Bronchial epithelial cell (primary cell): ENCODE measurements around the gene ROR2. TPM values are rescaled to one million over a fixed set of nuclear protein-coding genes. Genes with fewer than 3 reads are reported as not detected.
"Not testable (repeated sequence)": the region's sequence is repeated elsewhere in the genome, so short reads cannot be mapped to it uniquely, and the experiment has no call there.

Source experiments
- DNase-seq: peaks from one replicate; pipeline ENCODE4 v3.0.0-alpha.2; 2010; ENCODE audit warnings: low read depth
- FAIRE-seq: peaks from 2 replicates; lab custom pipeline; 2011; peaks lifted over from hg19 to GRCh38; lab: Jason Lieb, UNC
- H3K27me3 ChIP-seq: 2 replicates; pipeline ENCODE4 v1.5.1; 2011; ENCODE audit warnings: low read length; ENCODE audit not compliant: control insufficient read depth, insufficient read depth
- H3K36me3 ChIP-seq: 2 replicates; pipeline ENCODE4 v1.5.1; 2011; ENCODE audit warnings: low read length; ENCODE audit not compliant: control insufficient read depth, insufficient read depth
- H3K4me3 ChIP-seq: 2 replicates; pipeline ENCODE4 v1.5.1; 2011; ENCODE audit warnings: mild to moderate bottlenecking, low read depth, low read length, control low read depth
- total RNA-seq: library from RNA; depleted of rRNA; stranded (reverse); fragments of >200 nt; gene quantifications from 2 replicates; pipeline ENCODE4 v1.2.1, GENCODE V29; 2014
- TF ChIP-seq, protein P1 (sequence below): IDR thresholded peaks from 2 replicates; pipeline ENCODE4 v1.5.1; 2011; ENCODE audit warnings: mild to moderate bottlenecking, moderate library complexity, low read length, control low read depth, inconsistent platforms; ENCODE audit not compliant: insufficient read depth, severe bottlenecking

ROR2 gene
- total RNA-seq, 1 donor from 2014 or later, result 0.26 TPM

DNA sequence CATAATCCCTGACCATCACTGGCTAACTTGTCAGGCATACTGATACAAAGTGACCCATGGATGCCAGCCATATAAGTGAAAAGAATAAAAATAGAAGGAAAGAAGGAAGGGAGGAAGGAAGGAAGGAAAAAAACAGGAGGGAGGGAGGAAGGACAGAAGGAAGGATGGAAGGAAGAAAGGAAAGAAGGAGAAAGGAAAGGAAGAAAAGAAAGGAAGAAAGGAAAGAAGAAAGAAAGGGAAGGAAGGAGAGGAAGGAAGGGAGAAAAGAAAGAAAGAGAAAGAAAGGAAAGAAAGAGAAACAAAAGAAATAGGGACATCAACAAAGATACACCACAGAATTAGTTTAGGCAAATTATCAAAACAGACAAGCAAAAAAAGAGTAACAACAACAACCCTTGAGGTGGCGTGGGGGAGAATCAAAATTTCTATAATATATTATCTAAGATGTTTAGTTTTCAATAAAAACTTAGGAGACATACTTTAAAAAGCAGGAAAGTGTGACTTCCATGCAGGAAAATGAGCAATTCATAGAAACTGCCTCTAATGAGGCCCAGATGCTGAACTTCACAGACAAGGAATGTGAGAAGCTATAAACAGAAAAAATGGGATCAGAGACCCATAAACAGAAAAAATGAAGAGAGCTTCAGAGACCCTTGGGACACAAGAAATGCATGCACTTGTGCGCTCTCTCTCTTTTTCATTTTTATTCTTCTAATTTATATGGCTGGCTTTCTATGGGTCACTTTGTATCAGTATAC lies 430.3 kb downstream of the ROR2 start:
- FAIRE-seq (no peak), DNase-seq (no peak)
- Histone ChIP-seq H3K4me3 (no peak overlapping the region), H3K36me3 (no peaks in the 10 kb centered on the region), H3K27me3 (no peaks in the 10 kb centered on the region)
- TF ChIP-seq, protein P1, sequence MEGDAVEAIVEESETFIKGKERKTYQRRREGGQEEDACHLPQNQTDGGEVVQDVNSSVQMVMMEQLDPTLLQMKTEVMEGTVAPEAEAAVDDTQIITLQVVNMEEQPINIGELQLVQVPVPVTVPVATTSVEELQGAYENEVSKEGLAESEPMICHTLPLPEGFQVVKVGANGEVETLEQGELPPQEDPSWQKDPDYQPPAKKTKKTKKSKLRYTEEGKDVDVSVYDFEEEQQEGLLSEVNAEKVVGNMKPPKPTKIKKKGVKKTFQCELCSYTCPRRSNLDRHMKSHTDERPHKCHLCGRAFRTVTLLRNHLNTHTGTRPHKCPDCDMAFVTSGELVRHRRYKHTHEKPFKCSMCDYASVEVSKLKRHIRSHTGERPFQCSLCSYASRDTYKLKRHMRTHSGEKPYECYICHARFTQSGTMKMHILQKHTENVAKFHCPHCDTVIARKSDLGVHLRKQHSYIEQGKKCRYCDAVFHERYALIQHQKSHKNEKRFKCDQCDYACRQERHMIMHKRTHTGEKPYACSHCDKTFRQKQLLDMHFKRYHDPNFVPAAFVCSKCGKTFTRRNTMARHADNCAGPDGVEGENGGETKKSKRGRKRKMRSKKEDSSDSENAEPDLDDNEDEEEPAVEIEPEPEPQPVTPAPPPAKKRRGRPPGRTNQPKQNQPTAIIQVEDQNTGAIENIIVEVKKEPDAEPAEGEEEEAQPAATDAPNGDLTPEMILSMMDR, result no peak

DNA sequence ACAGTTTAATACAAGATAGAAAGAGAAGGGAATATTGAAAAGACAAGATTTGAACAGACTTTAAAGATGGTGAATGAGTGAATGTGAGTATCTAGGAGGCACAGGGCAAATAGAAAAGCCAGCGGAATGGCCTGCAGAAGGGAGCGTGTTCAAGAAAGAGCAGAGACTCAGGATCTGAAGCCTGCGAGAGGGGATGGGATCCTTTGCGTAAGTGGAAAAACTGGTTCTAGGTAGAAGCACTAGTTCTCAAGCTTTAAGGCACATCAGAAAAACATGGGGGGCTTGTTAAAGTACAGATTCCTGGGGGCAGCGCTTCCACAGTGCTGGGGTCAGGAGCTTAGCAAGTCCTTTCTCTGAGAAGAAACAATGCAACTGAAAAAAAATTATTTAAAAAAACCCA lies 431.6 kb downstream of the ROR2 start:
- no peak overlapping the region for H3K4me3 ChIP-seq
- no peaks in the 10 kb centered on the region for H3K27me3 ChIP-seq
- TF ChIP-seq, protein P1, result no peak
- no peaks in the 10 kb centered on the region for H3K36me3 ChIP-seq
- FAIRE-seq (no peak), DNase-seq (no peak)

DNA sequence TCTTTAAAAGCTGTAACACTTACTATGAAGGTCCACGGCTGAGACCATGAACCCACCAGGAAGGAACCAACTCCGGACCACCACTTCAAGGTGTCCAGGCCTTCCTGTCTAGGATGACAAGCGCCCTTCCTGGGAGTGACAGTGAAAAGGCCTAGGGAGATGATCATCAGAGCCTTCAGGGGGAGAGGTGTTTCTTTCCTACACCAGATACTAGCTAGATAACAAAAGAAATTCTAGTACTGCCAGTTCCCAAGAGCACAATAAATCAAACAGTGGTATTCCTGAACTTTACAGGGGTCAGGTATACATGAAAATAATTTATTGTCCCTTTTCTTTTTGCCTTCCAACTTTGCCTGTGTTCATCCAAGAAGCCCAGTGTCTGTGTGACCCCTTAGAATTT lies 432.2 kb downstream of the ROR2 start:
- FAIRE-seq, result no peak

DNA sequence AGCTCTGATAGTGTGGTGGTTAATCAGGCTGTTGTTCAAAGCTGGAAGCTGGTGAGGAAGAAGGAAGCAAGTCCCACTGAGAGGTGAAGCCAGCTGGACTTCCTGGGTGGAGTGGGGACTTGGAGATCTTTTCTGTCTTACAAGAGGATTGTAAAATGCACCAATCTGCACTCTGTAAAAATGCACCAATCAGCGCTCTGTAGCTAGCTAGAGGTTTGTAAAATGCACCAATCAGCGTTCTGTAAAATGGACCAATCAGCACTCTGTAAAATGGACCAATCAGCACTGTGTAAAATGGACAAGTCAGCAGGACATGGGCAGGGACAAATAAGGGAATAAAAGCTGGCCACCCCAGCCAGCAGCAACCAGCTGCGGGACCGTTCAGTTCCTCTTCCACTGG lies 432.7 kb downstream of the ROR2 start:
- H3K27me3 ChIP-seq, H3K4me3 ChIP-seq, H3K36me3 ChIP-seq, DNase-seq, FAIRE-seq: not testable (repeated sequence)

More for the DNA sequence above, 432.2 kb downstream of the ROR2 start:
- Histone ChIP-seq H3K4me3 (no peak overlapping the region), H3K36me3 (no peaks in the 10 kb centered on the region), H3K27me3 (no peaks in the 10 kb centered on the region)
- DNase-seq, result no peak
- TF ChIP-seq, protein P1, result no peak

DNA sequence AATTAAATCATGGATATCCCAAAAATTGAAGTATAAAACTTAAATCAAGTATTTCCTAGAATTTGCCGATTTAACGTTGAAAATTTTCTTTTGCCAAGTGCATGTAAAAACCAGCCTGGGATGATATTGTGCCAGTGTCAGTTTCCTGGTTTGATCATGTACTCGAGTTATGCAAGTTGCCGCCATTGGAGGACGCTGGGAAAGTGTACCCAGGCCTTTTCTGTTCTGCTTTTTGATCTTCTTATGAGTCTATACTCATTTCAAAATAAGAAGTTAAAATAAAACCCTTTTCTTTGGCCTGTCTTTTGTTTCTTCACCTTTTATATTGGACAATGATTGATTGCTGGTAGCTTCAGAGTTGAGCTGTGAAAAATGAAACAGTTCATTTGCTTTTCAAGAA lies 433.3 kb downstream of the ROR2 start:
- no peak for FAIRE-seq
- H3K27me3 ChIP-seq, result no peaks in the 10 kb centered on the region

DNA sequence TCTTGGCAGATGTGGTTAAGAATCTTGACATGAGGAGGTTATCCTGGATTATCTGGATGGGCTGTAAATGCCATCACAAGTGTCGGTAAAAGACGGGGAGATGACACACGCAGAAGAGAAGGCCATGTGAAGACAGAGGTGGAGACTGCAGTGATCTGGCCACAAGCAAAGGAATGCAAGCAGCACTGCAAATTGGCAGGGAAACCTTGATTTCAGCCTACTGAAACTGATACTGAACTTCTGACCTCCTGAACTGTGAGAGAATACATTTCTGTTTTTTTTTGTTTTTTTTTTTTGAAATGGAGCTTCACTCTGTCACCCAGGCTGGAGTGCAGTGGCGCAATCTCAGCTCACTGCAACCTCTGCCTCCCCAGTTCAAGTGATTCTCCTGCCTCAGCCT lies 433.9 kb downstream of the ROR2 start:
- Histone ChIP-seq H3K27me3 (no peaks in the 10 kb centered on the region), H3K4me3 (no peak overlapping the region), H3K36me3 (no peaks in the 10 kb centered on the region)
- DNase-seq (no peak), FAIRE-seq (no peak)
- TF ChIP-seq, protein P1, result no peak

More for the DNA sequence above, 433.3 kb downstream of the ROR2 start:
- TF ChIP-seq, protein P1, result no peak
- no peaks in the 10 kb centered on the region for H3K36me3 ChIP-seq
- H3K4me3 ChIP-seq, result no peak overlapping the region
- DNase-seq, result no peak
